DMS 273 treated with DMSO at 0.1 percent for 48 hours (cell line): ENCODE measurements around the gene KLK3.
A peak's percentile ranks its signal among the peaks of the same experiment; 100 is the strongest.
"Not testable (repeated sequence)": the region's sequence is repeated elsewhere in the genome, so short reads cannot be mapped to it uniquely, and the experiment has no call there.

Experiments
- DNase-seq: peaks from one replicate; lab custom pipeline; 2025; lab: John Stamatoyannopoulos, UW

The KLK3 gene

GRCh38 chr19:50861496-50862286 lies 7.0 kb downstream of the KLK3 start:
- DNase-seq, result no peak

- DNase-seq, result no peak
These were observed 14.8 kb downstream of the KLK3 start for GRCh38 chr19:50869479-50869878.

DNA sequence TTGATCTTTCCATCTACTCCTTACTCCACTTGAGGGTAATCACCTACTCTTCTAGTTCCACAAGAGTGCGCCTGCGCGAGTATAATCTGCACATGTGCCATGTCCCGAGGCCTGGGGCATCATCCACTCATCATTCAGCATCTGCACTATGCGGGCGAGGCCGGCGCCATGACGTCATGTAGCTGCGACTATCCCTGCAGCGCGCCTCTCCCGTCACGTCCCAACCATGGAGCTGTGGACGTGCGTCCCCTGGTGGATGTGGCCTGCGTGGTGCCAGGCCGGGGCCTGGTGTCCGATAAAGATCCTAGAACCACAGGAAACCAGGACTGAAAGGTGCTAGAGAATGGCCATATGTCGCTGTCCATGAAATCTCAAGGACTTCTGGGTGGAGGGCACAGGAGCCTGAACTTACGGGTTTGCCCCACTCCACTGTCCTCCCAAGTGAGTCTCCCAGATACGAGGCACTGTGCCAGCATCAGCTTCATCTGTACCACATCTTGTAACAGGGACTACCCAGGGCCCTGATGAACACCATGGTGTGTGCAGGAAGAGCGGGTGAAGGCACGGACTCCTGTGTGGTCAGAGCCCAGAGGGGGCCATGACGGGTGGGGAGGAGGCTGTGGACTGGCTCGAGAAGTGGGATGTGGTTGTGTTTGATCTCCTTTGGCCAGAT lies 15.8 kb downstream of the KLK3 start:
- DNase-seq, result no peak

- no peak for DNase-seq
These were observed 18.3 kb downstream of the KLK3 start, which contains the start of gene KLK2 for GRCh38 chr19:50873056-50873455. TSS of gene KLK2 (plus strand) at chr19:50873439. CDS start at chr19:50873474, 35 bp downstream.

DNA sequence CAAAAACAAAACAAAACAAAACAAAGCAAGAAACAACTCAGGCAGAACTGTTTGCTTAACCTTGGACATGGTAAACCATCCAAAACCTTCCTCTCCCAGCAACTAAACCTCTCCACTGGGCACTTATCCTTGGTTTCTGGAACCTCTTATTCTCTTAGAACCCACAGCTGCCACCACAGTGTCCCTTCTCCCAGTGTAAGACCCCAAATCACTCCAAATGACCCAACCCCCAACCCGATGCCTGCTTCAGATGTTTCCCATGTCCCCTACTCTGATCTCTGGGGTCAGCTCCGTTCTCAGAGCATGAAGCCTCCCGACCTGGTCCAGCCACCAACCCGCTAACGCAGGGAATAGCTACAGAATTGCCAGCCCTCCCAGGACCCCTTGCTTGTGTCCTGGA lies 19.5 kb downstream of the KLK3 start:
- DNase-seq, result no peak

GRCh38 chr19:50875795-50876422 lies 21.2 kb downstream of the KLK3 start:
- DNase-seq, result no peak

- peak; percentile 66 for DNase-seq
These were observed 21.7 kb downstream of the KLK3 start for GRCh38 chr19:50876456-50876855.

- no peak for DNase-seq
These were observed 22.6 kb downstream of the KLK3 start for GRCh38 chr19:50877338-50877737.

GRCh38 chr19:50878851-50879250 lies 24.1 kb downstream of the KLK3 start:
- no peak for DNase-seq

DNA sequence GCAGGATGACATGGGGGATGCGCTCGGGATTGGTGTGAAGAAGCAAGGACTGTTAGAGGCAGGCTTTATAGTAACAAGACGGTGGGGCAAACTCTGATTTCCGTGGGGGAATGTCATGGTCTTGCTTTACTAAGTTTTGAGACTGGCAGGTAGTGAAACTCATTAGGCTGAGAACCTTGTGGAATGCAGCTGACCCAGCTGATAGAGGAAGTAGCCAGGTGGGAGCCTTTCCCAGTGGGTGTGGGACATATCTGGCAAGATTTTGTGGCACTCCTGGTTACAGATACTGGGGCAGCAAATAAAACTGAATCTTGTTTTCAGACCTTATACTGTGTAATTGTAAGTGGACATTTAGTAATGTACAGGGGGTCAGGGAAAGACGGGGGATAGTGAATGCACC lies 25.5 kb downstream of the KLK3 start:
- no peak for DNase-seq

DNA sequence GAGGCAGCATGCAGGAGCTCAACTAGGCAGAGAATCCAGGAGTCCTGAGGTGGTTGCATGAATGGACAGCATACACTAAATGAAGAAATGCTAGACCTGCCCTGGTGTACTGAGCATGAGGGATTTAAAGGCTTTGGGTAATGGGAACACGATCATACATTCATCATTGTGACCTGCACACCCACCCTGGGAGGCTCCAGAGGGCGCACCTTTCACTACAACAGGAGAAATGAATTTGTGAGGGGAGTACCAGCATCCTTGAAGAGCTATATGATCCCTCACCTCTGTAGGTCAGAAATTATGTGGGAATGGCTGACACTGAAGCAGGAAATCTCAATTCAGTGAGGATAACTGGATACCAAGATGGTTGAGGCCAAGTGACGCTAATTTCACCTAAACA lies 27.5 kb downstream of the KLK3 start:
- DNase-seq, result no peak

GRCh38 chr19:50889638-50890037 lies 34.9 kb downstream of the KLK3 start:
- DNase-seq, result no peak

DNA sequence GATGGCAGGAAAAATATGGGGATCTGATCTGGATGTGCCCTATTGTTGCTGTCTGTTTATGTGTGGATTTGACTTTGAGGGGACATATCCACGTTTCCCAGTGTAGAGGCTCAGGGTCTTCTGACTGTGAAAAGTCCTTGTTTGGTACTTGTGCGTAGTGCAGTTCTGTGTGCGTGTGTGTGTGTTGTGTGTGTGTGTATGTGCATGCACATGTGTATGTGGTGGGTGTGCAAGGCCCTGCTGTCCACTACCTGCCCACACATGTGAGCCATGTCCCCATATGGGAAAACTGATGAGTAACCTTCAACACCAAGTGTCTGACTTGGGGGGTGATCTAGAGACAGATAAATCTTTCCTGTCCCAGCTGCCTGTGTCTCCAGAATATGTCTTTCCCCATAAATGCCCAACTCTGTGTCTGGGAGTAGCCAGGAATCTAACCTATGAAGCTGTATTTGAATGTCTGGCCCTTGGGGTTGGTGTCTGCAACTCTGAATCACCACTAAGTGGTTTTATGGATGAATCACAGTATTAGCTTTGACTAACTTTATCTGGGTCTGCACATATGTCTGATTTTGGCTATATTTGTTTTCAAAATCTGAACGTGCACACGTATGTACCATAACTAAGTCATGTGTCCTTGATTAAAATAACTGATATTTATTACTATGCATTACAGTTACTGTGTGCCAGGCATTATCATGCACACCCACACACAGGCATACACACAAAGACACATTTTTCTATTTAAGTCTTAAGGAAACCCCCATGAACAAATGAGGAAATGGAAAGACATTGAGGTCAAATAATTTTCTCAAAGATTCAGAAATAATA lies 35.9 kb downstream of the KLK3 start:
- no peak for DNase-seq

- no peak for DNase-seq
These were observed 36.5 kb downstream of the KLK3 start for GRCh38 chr19:50891253-50891625.

- no peak for DNase-seq
These were observed 38.5 kb downstream of the KLK3 start for GRCh38 chr19:50893047-50893736.

GRCh38 chr19:50894478-50895356 lies 40.0 kb downstream of the KLK3 start:
- no peak for DNase-seq

DNA sequence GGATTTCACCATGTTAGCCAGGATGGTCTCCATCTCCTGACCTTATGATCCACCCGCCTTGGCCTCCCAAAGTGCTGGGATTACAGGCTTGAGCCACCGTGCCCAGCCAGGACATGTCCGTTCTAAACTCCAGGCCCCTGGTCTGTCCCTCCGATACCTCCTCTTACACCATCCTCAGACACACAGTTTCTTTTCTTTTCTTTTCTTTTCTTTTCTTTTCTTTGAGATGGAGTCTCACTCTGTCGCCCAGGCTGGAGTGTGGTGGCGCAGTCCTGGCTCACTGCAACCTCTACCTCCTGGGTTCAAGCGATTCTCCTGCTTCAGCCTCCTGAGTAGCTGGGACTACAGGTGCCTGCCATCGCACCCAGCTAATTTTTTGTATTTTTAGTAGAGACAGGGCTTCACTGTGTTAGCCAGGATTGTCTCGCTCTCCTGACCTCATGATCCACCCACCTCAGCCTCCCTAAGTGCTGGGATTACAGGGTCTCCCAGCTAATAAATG lies 41.4 kb downstream of the KLK3 start:
- DNase-seq, result not testable (repeated sequence)

GRCh38 chr19:50896591-50897190 lies 42.0 kb downstream of the KLK3 start:
- no peak for DNase-seq

DNA sequence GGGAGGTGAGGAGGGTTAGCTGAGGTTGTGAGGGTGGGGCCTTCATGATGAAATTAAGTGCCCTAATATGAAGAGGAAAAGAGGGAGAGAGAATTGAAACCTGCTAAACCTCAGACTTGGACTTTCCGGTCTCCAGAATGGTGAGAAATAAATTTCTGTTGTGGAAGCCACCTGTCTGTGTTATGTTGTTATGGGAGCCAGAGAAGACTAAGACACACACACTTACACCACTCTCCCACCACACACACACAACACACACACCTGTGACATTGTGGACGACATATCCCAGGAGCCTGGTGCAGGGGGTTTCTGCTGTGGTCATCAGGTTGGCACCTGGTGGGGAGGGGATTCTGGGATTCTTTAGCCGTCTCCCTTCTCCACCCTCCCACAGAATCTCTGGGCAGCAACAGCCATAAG lies 42.5 kb downstream of the KLK3 start:
- no peak for DNase-seq

GRCh38 chr19:50897612-50898011 lies 42.9 kb downstream of the KLK3 start:
- no peak for DNase-seq
